A673 (cell line): ENCODE results near the gene ZNF417. TPM values are rescaled to one million over a fixed set of nuclear protein-coding genes. Genes with fewer than 3 reads are reported as not detected.

ENCODE experiments used
- BruUV-seq: library from RNA; stranded (reverse); fragments of 400-500 nt; replicated peaks from 2 replicates; lab custom pipeline; 2021; lab: Mats Ljungman, UMichigan
- CTCF ChIA-PET: fragments of 300-600 bp; sonication (Branson Sonifier 250); formaldehyde crosslinking; loops from one replicate; lab custom pipeline; 2022; ENCODE audit warnings: antibody characterized with exemption; lab: Charles Lee
- POLR2A ChIA-PET: fragments of 300-600 bp; sonication (Branson Sonifier 250); formaldehyde crosslinking; loops from one replicate; lab custom pipeline; 2022; ENCODE audit warnings: antibody characterized with exemption; ENCODE audit not compliant: low non-redundant PET; lab: Charles Lee
- DNase-seq: peaks from one replicate; pipeline ENCODE4 v3.0.0-alpha.2; 2015; ENCODE audit warnings: low spot score
- H3K27ac ChIP-seq: fragments of 200-600 bp; sonication (generic); 2 replicates; pipeline ENCODE4 v1.5.1; 2016; ENCODE audit warnings: mixed run types, low read depth, mild to moderate bottlenecking, mixed read lengths, antibody characterized with exemption, low read length; ENCODE audit not compliant: poor library complexity, severe bottlenecking
- H3K27me3 ChIP-seq: fragments of 200-600 bp; sonication (generic); replicated peaks from 2 replicates; pipeline ENCODE4 v1.6.1; 2017; ENCODE audit warnings: mixed run types, low read depth, mild to moderate bottlenecking, mixed read lengths, antibody characterized with exemption, low read length; ENCODE audit not compliant: insufficient read depth, poor library complexity
- H3K36me3 ChIP-seq: fragments of 200-600 bp; sonication (generic); 2 replicates; pipeline ENCODE4 v1.6.1; 2016; ENCODE audit warnings: mixed run types, mild to moderate bottlenecking, mixed read lengths, antibody characterized with exemption, low read length; ENCODE audit not compliant: insufficient read depth, poor library complexity, severe bottlenecking
- H3K4me1 ChIP-seq: fragments of 200-600 bp; sonication (generic); 2 replicates; pipeline ENCODE4 v1.6.1; 2017; ENCODE audit warnings: mixed run types, mild to moderate bottlenecking, mixed read lengths, antibody characterized with exemption, low read length; ENCODE audit not compliant: insufficient read depth, poor library complexity, severe bottlenecking
- H3K4me3 ChIP-seq: fragments of 200-600 bp; sonication (generic); 2 replicates; pipeline ENCODE4 v1.5.1; 2016; ENCODE audit warnings: low read depth, mixed run types, mild to moderate bottlenecking, mixed read lengths, low read length; ENCODE audit not compliant: poor library complexity, severe bottlenecking
- H3K9me3 ChIP-seq: fragments of 200-600 bp; sonication (generic); 2 replicates; pipeline ENCODE4 v1.6.1; 2016; ENCODE audit warnings: mixed run types, low read depth, mild to moderate bottlenecking, mixed read lengths, antibody characterized with exemption, low read length; ENCODE audit not compliant: poor library complexity, severe bottlenecking
- CTCF ChIP-seq: fragments of 300-800, 200-600 bp; sonication (generic); conservative IDR thresholded peaks from 2 replicates; pipeline ENCODE4 v1.5.1; 2017; ENCODE audit warnings: low read depth, mild to moderate bottlenecking, antibody characterized with exemption, low read length, moderate library complexity, mixed read lengths
- EZH2 ChIP-seq: fragments of 200-600 bp; sonication (generic); IDR thresholded peaks from 2 replicates; pipeline ENCODE4 v1.6.1; 2017; ENCODE audit warnings: borderline replicate concordance, low read depth, mild to moderate bottlenecking, mixed read lengths, antibody characterized with exemption, low read length; ENCODE audit not compliant: poor library complexity, severe bottlenecking
- intact Hi-C: fragments of 100-400 bp; cut with micrococcal nuclease; formaldehyde crosslinking; loops from one replicate; pipeline ENCODE4 v1.10.0; 2022; ENCODE audit not compliant: unreplicated experiment
- total RNA-seq: library from RNA; stranded (reverse); gene quantifications from 2 replicates; pipeline ENCODE4 v1.2.3, GENCODE V29; 2021

ZNF417 gene
- total RNA-seq, 1 experiment from 2014 or later, result 14.1 TPM

GRCh38 chr19:57867868-57868492 is 48.4 kb downstream of the ZNF417 start:
- TF ChIP-seq EZH2, result no peak
- no peak for TF ChIP-seq CTCF
- ChIA-PET POLR2A (no interaction called here), CTCF (no interaction called here)
- H3K4me1 ChIP-seq, result no peaks in the 10 kb centered on the region
- no peak overlapping the region for H3K27ac ChIP-seq
- peaks cover 76% of the 10 kb centered on the region for H3K36me3 ChIP-seq
- H3K9me3 ChIP-seq, result peaks cover 64% of the 10 kb centered on the region
- intact Hi-C loops, result no loop called here
- no peaks in the 10 kb centered on the region for H3K27me3 ChIP-seq
- no TSS peak for BruUV-seq
- no peak for DNase-seq
- no peak overlapping the region for H3K4me3 ChIP-seq

Other genes with a start within 250 kb of the ZNF417 start
- not detected in 2 replicates for gene ZSCAN4, start 247.7 kb downstream of the ZNF417 start, total RNA-seq
- 12.7 and 17.8 TPM in 2 replicates for gene ZNF551, start 234.6 kb downstream of the ZNF417 start, total RNA-seq
- 4.0 and 4.4 TPM in 2 replicates for gene ZNF154, start 207.4 kb downstream of the ZNF417 start, total RNA-seq
- gene ZNF671, start 189.0 kb downstream of the ZNF417 start, total RNA-seq, result 4.4 and 5.3 TPM in 2 replicates
- gene ZNF776, start 169.8 kb downstream of the ZNF417 start, total RNA-seq, result 10.3 and 15.8 TPM in 2 replicates
- 18.2 and 19.5 TPM in 2 replicates for gene ZNF586, start 146.9 kb downstream of the ZNF417 start, total RNA-seq
- gene ZNF552, start 101.7 kb downstream of the ZNF417 start, total RNA-seq, result 5.4 and 10.6 TPM in 2 replicates
- 17.3 and 20.0 TPM in 2 replicates for gene ZNF587B, start 86.3 kb downstream of the ZNF417 start, total RNA-seq
- gene ZNF587, start 66.7 kb downstream of the ZNF417 start, total RNA-seq, result 40.5 and 43.2 TPM in 2 replicates
- gene ZNF814, start 27.6 kb downstream of the ZNF417 start, total RNA-seq, result 39.0 and 44.3 TPM in 2 replicates
- 16.9 and 22.9 TPM in 2 replicates for gene ZNF418, start 18.8 kb upstream of the ZNF417 start, total RNA-seq
- gene ZNF256, start 31.1 kb upstream of the ZNF417 start, total RNA-seq, result 9.5 and 11.0 TPM in 2 replicates
- gene C19orf18, start 57.9 kb upstream of the ZNF417 start, total RNA-seq, result 0.43 TPM in 1 of 2 replicates, not detected in the other
- gene ZNF606, start 86.2 kb upstream of the ZNF417 start, total RNA-seq, result 16.7 and 17.8 TPM in 2 replicates
- 1.4 and 2.8 TPM in 2 replicates for gene ZSCAN1, start 117.4 kb upstream of the ZNF417 start, total RNA-seq
- gene ZNF135, start 142.7 kb upstream of the ZNF417 start, total RNA-seq, result 7.0 and 8.2 TPM in 2 replicates
- gene ZSCAN18, start 181.6 kb upstream of the ZNF417 start, total RNA-seq, result 26.1 and 38.4 TPM in 2 replicates
- 10.1 and 13.1 TPM in 2 replicates for gene ZNF329, start 234.2 kb upstream of the ZNF417 start, total RNA-seq